Measurements from ENCODE around the gene ATXN7L1. TPM values are rescaled to one million over a fixed set of nuclear protein-coding genes. Genes with fewer than 3 reads are reported as not detected.

The ATXN7L1 gene
- total RNA-seq, 3 donors from 2014 or later: 19.7 to 29.5 (median 26.0) TPM

- ATAC-seq: no peak
- TF ChIP-seq, protein P1, sequence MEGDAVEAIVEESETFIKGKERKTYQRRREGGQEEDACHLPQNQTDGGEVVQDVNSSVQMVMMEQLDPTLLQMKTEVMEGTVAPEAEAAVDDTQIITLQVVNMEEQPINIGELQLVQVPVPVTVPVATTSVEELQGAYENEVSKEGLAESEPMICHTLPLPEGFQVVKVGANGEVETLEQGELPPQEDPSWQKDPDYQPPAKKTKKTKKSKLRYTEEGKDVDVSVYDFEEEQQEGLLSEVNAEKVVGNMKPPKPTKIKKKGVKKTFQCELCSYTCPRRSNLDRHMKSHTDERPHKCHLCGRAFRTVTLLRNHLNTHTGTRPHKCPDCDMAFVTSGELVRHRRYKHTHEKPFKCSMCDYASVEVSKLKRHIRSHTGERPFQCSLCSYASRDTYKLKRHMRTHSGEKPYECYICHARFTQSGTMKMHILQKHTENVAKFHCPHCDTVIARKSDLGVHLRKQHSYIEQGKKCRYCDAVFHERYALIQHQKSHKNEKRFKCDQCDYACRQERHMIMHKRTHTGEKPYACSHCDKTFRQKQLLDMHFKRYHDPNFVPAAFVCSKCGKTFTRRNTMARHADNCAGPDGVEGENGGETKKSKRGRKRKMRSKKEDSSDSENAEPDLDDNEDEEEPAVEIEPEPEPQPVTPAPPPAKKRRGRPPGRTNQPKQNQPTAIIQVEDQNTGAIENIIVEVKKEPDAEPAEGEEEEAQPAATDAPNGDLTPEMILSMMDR (IDR thresholded peaks at IDR 0.05): no peak
- intact Hi-C loops (cut with DNase I, micrococcal nuclease): no loop called here
- no peaks in the 10 kb centered on the region for H3K36me3 ChIP-seq (ENCODE audit: low read depth)
- DNase-seq: no peak
- H3K4me3 ChIP-seq: no peak overlapping the region
- H3K9me3 ChIP-seq: no peaks in the 10 kb centered on the region
- peaks cover 5% of the 10 kb centered on the region for H3K4me1 ChIP-seq (ENCODE audit: low read depth)
Measured at GRCh38 chr7:105643851-105644250, 232.5 kb downstream of the ATXN7L1 start.

GRCh38 chr7:105643384-105643783, 233.0 kb downstream of the ATXN7L1 start:
- H3K36me3 ChIP-seq (ENCODE audit: low read depth): no peaks in the 10 kb centered on the region
- peaks cover 5% of the 10 kb centered on the region for H3K4me1 ChIP-seq (ENCODE audit: low read depth)
- intact Hi-C loops (cut with DNase I, micrococcal nuclease): no loop called here
- no peak overlapping the region for H3K4me3 ChIP-seq
- no peak for DNase-seq
- TF ChIP-seq, protein P1 (IDR thresholded peaks at IDR 0.05): no peak
- H3K9me3 ChIP-seq: no peaks in the 10 kb centered on the region
- no peak for ATAC-seq

GRCh38 chr7:105642264-105642663, 234.1 kb downstream of the ATXN7L1 start:
- H3K4me1 ChIP-seq (ENCODE audit: low read depth): peaks cover 5% of the 10 kb centered on the region
- ATAC-seq: no peak
- H3K4me3 ChIP-seq: no peak overlapping the region
- TF ChIP-seq, protein P1 (IDR thresholded peaks at IDR 0.05): no peak
- no peaks in the 10 kb centered on the region for H3K36me3 ChIP-seq (ENCODE audit: low read depth)
- intact Hi-C loops (cut with DNase I, micrococcal nuclease): no loop called here
- no peaks in the 10 kb centered on the region for H3K9me3 ChIP-seq
- DNase-seq: no peak

- H3K36me3 ChIP-seq (ENCODE audit: low read depth): no peaks in the 10 kb centered on the region
- H3K4me3 ChIP-seq: no peak overlapping the region
- intact Hi-C loops (cut with DNase I, micrococcal nuclease): no loop called here
- no peak for DNase-seq
- no peaks in the 10 kb centered on the region for H3K9me3 ChIP-seq
- ATAC-seq: no peak
- TF ChIP-seq, protein P1 (IDR thresholded peaks at IDR 0.05): no peak
- H3K4me1 ChIP-seq (ENCODE audit: low read depth): peaks cover 5% of the 10 kb centered on the region
Measured at GRCh38 chr7:105640956-105641810, 235.2 kb downstream of the ATXN7L1 start.

DNA sequence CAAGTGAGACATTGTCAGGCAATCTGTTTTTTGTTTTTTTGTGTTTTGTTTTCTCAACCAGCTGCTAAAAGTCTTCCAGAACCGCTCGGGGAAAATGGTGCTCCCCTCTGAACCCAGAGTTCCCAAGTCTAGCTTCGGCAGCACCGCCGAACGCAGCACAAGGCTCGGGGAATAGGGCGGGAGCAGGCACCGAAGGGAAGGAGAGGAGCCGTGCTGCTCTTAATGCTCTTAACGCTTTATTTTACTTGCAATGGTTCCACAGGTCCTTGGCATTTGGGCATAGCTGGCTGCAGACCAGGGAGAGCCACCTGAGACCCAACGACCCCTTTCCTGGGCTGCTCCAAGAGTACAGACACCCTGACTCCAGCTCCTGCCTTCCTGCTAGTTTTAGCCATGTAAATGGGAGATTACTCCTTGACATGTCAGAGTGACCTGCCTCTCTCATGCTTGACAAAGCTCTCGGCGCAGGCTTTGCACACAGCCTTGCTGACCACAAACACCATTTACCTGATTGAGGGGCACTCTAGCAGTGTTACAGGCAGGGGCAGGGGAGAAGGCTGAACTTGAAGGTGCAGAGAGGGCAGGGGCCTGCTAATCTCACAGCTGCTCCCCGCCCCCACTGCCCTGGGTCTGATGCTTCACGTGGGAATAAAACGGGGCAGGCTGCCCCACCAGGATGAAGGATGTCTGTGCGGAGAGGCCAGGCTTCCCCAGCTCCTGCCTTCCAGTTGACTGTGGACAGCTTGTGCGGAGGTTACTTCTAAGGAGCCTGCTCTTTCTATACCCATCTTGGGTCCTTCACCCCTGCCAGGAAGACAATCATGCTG, 236.5 kb downstream of the ATXN7L1 start:
- H3K36me3 ChIP-seq (ENCODE audit: low read depth): no peaks in the 10 kb centered on the region
- DNase-seq: no peak
- TF ChIP-seq, protein P1 (IDR thresholded peaks at IDR 0.05): no peak
- H3K9me3 ChIP-seq: no peaks in the 10 kb centered on the region
- peak; percentile 32 for ATAC-seq
- intact Hi-C loops (cut with DNase I, micrococcal nuclease): no loop called here
- peaks cover 5% of the 10 kb centered on the region for H3K4me1 ChIP-seq (ENCODE audit: low read depth)
- no peak overlapping the region for H3K4me3 ChIP-seq

All from mucosa of descending colon (tissue), 3 donors.